Activated B cell treated with CpG ODN at 0.5 μM for 24 hours (primary cell): ENCODE results near the gene NR6A1. TPM values are rescaled to one million over a fixed set of nuclear protein-coding genes. Genes with fewer than 3 reads are reported as not detected.

ENCODE experiments used
- ATAC-seq: fragments of 200-7000 bp; cut with Tn5 transposase; one replicate; pipeline ENCODE4 v1.10.0; 2021; ENCODE audit warnings: low read depth, mild to moderate bottlenecking, moderate library complexity
- CTCF ChIA-PET: fragments of 350-600 bp; sonication (Branson Sonifier 250); formaldehyde crosslinking; loops from one replicate; lab custom pipeline; 2021; ENCODE audit warnings: antibody characterized with exemption; lab: Charles Lee
- POLR2A ChIA-PET: fragments of 350-600 bp; sonication (Branson Sonifier 250); formaldehyde crosslinking; loops from one replicate; lab custom pipeline; 2021; ENCODE audit warnings: antibody characterized with exemption; lab: Charles Lee
- DNase-seq: peaks from one replicate; pipeline ENCODE4 v3.0.0; 2022
- H3K27ac Mint-ChIP-seq: one replicate; pipeline ENCODE4 v1.8.0; 2020; ENCODE audit warnings: mixed read lengths
- H3K27me3 Mint-ChIP-seq: one replicate; pipeline ENCODE4 v1.8.0; 2021; ENCODE audit warnings: mixed read lengths
- H3K36me3 Mint-ChIP-seq: one replicate; pipeline ENCODE4 v1.8.0; 2021; ENCODE audit warnings: low read depth, mixed read lengths
- H3K4me1 Mint-ChIP-seq: one replicate; pipeline ENCODE4 v1.8.0; 2021; ENCODE audit warnings: mixed read lengths
- H3K4me3 Mint-ChIP-seq: one replicate; pipeline ENCODE4 v1.8.0; 2020; ENCODE audit warnings: mild to moderate bottlenecking, mixed read lengths
- H3K9me3 Mint-ChIP-seq: one replicate; pipeline ENCODE4 v1.8.0; 2020; ENCODE audit warnings: mixed read lengths
- CTCF ChIP-seq: fragments of 200-600 bp; IDR thresholded peaks from one replicate; pipeline ENCODE4 v1.8.0; 2022; ENCODE audit warnings: antibody characterized with exemption, mild to moderate bottlenecking
- intact Hi-C: fragments of 100-400 bp; cut with micrococcal nuclease; formaldehyde crosslinking; loops from one replicate; pipeline ENCODE4 v1.15.1; 2024
- total RNA-seq: library from RNA; stranded (reverse); gene quantifications from 2 replicates; pipeline ENCODE4 v1.2.3, GENCODE V29; 2022

Gene NR6A1
- total RNA-seq, 1 donor from 2014 or later = 3.1 TPM

- Mint-ChIP-seq H3K4me1 (peaks cover 14% of the 10 kb centered on the region), H3K36me3 (no peaks in the 10 kb centered on the region), H3K27me3 (peaks cover 20% of the 10 kb centered on the region), H3K9me3 (no peaks in the 10 kb centered on the region), H3K27ac (no peak overlapping the region), H3K4me3 (no peak overlapping the region)
- TF ChIP-seq CTCF = no peak
- no peak for DNase-seq
- ChIA-PET CTCF (no interaction called here), POLR2A (no interaction called here)
- ATAC-seq = no peak
- intact Hi-C loops = no loop called here
Observed at GRCh38 chr9:124761710-124762109, 9.4 kb downstream of the NR6A1 start.

- H3K27me3 Mint-ChIP-seq = peaks cover 21% of the 10 kb centered on the region
- CTCF ChIA-PET = no interaction called here
- ATAC-seq = no peak
- POLR2A ChIA-PET = no interaction called here
- H3K36me3 Mint-ChIP-seq = no peaks in the 10 kb centered on the region
- TF ChIP-seq CTCF = no peak
- no peak overlapping the region for H3K4me3 Mint-ChIP-seq
- H3K27ac Mint-ChIP-seq = no peak overlapping the region
- H3K4me1 Mint-ChIP-seq = peaks cover 14% of the 10 kb centered on the region
- no peaks in the 10 kb centered on the region for H3K9me3 Mint-ChIP-seq
- intact Hi-C loops = no loop called here
- no peak for DNase-seq
Observed at GRCh38 chr9:124761196-124761595, 9.9 kb downstream of the NR6A1 start.

GRCh38 chr9:124760719-124761118 lies 10.4 kb downstream of the NR6A1 start:
- peaks cover 25% of the 10 kb centered on the region for H3K27me3 Mint-ChIP-seq
- POLR2A ChIA-PET = no interaction called here

GRCh38 chr9:124759327-124759726 lies 11.8 kb downstream of the NR6A1 start:
- no peaks in the 10 kb centered on the region for H3K36me3 Mint-ChIP-seq
- TF ChIP-seq CTCF = no peak
- POLR2A ChIA-PET = interaction anchor here (0.6 kb wide), 1 partner anchor 83 kb away, joined by 3 read pairs; no protein-coding TSS in a partner anchor
- H3K4me3 Mint-ChIP-seq = no peak overlapping the region
- CTCF ChIA-PET = no interaction called here
- no peaks in the 10 kb centered on the region for H3K9me3 Mint-ChIP-seq
- H3K27me3 Mint-ChIP-seq = peaks cover 25% of the 10 kb centered on the region
- no peak overlapping the region for H3K27ac Mint-ChIP-seq
- ATAC-seq = no peak
- H3K4me1 Mint-ChIP-seq = peaks cover 7% of the 10 kb centered on the region
- DNase-seq = no peak
- intact Hi-C loops = no loop called here

More at GRCh38 chr9:124760719-124761118, 10.4 kb downstream of the NR6A1 start:
- Mint-ChIP-seq H3K4me1 (peaks cover 14% of the 10 kb centered on the region), H3K27ac (no peak overlapping the region), H3K9me3 (no peaks in the 10 kb centered on the region), H3K4me3 (no peak overlapping the region), H3K36me3 (no peaks in the 10 kb centered on the region)
- ATAC-seq = no peak
- CTCF ChIA-PET = no interaction called here
- TF ChIP-seq CTCF = no peak
- intact Hi-C loops = no loop called here
- DNase-seq = no peak

GRCh38 chr9:124758691-124759090 lies 12.4 kb downstream of the NR6A1 start:
- DNase-seq = no peak
- Mint-ChIP-seq H3K27me3 (peaks cover 24% of the 10 kb centered on the region), H3K36me3 (no peaks in the 10 kb centered on the region), H3K4me1 (peaks cover 4% of the 10 kb centered on the region), H3K4me3 (no peak overlapping the region), H3K9me3 (no peaks in the 10 kb centered on the region), H3K27ac (no peak overlapping the region)
- ChIA-PET POLR2A (interaction anchor here (0.6 kb wide), 1 partner anchor 84 kb away, joined by 3 read pairs; no protein-coding TSS in a partner anchor), CTCF (no interaction called here)
- intact Hi-C loops = no loop called here
- no peak for TF ChIP-seq CTCF
- no peak for ATAC-seq
